ENCODE results near the gene RAB25. TPM values are rescaled to one million over a fixed set of nuclear protein-coding genes. Genes with fewer than 3 reads are reported as not detected.

Gene RAB25
- total RNA-seq, 1 experiment from 2014 or later: not detected

DNA sequence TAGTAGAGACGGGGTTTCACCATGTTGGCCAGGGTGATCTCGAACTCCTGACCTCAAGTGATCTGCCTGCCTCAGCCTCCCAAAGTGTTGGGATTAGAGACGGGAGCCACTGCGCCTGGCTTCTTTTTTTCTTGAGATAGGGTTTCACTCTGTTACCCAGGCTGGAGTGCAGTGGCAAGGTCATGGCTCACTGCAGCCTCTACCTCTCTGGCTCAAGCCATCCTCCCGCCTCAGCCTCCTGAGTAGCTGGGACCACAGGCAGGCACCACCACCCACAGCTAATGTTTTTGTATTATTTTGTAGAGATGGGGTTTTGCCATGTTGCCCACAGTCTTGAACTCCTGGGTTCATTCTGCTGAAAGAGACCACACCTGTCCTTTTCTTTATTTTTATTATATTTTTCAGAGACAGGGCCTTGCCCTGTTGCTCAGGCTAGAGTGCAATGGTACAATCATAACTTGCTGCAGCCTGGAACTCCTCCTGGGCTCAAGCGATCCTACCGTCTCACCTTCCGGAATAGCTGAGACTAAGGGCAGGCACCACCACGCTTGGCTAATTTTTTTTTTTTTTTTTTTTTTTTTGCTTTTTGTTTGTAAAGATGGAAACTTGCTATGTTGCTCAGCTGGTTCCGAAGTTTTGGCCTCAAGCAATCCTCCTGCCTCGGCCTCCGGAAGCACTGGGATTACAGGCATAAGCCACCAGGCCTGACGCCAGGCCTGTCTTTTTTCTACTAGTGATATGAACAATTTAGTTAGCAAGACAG, 56.6 kb downstream of the RAB25 start:
- ChIA-PET CTCF (interaction anchor here (0.7 kb wide), 1 partner anchor 11 kb away, joined by 4 read pairs; no protein-coding TSS in a partner anchor), POLR2A (interaction anchor here (0.6 to 0.7 kb wide), 3 partner anchors 11 to 234 kb away, joined by 4 to 28 read pairs (median 5); no protein-coding TSS in a partner anchor)
- BruUV-seq (replicated peaks): no TSS peak
- intact Hi-C loops (cut with micrococcal nuclease; ENCODE audit: unreplicated experiment): no loop called here
- TF ChIP-seq, protein P1, sequence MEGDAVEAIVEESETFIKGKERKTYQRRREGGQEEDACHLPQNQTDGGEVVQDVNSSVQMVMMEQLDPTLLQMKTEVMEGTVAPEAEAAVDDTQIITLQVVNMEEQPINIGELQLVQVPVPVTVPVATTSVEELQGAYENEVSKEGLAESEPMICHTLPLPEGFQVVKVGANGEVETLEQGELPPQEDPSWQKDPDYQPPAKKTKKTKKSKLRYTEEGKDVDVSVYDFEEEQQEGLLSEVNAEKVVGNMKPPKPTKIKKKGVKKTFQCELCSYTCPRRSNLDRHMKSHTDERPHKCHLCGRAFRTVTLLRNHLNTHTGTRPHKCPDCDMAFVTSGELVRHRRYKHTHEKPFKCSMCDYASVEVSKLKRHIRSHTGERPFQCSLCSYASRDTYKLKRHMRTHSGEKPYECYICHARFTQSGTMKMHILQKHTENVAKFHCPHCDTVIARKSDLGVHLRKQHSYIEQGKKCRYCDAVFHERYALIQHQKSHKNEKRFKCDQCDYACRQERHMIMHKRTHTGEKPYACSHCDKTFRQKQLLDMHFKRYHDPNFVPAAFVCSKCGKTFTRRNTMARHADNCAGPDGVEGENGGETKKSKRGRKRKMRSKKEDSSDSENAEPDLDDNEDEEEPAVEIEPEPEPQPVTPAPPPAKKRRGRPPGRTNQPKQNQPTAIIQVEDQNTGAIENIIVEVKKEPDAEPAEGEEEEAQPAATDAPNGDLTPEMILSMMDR (IDR thresholded peaks at IDR 0.05): no peak
- TF ChIP-seq SIN3A (IDR thresholded peaks at IDR 0.05; ENCODE audit: borderline replicate concordance, insufficient read depth, low read depth, low read length) (no peak), TCF7L2 (IDR thresholded peaks at IDR 0.05; ENCODE audit: low read depth, low read length) (no peak)
- TF ChIP-seq, protein P2, sequence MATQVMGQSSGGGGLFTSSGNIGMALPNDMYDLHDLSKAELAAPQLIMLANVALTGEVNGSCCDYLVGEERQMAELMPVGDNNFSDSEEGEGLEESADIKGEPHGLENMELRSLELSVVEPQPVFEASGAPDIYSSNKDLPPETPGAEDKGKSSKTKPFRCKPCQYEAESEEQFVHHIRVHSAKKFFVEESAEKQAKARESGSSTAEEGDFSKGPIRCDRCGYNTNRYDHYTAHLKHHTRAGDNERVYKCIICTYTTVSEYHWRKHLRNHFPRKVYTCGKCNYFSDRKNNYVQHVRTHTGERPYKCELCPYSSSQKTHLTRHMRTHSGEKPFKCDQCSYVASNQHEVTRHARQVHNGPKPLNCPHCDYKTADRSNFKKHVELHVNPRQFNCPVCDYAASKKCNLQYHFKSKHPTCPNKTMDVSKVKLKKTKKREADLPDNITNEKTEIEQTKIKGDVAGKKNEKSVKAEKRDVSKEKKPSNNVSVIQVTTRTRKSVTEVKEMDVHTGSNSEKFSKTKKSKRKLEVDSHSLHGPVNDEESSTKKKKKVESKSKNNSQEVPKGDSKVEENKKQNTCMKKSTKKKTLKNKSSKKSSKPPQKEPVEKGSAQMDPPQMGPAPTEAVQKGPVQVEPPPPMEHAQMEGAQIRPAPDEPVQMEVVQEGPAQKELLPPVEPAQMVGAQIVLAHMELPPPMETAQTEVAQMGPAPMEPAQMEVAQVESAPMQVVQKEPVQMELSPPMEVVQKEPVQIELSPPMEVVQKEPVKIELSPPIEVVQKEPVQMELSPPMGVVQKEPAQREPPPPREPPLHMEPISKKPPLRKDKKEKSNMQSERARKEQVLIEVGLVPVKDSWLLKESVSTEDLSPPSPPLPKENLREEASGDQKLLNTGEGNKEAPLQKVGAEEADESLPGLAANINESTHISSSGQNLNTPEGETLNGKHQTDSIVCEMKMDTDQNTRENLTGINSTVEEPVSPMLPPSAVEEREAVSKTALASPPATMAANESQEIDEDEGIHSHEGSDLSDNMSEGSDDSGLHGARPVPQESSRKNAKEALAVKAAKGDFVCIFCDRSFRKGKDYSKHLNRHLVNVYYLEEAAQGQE (IDR thresholded peaks at IDR 0.05; ENCODE audit: insufficient read depth in 1 of 2, low read depth in 2 of 2, low read length in 1 of 2): no peak
- H3K27me3 ChIP-seq (ENCODE audit: control insufficient read depth, insufficient read depth, low read length): no peaks in the 10 kb centered on the region
- H3K4me1 ChIP-seq (ENCODE audit: control insufficient read depth, insufficient read depth, low read length): peaks cover 61% of the 10 kb centered on the region
- H3K27ac ChIP-seq (ENCODE audit: low read length): peak overlapping the region; percentile 92
- in situ Hi-C loops (cut with HindIII; ENCODE audit: low pct_unique_long_range_greater_than_20kb, low sequenced_read_pairs): no loop called here
- DNase-seq (ENCODE audit: low read depth, low spot score) (no peak), ATAC-seq (no peak)
- H3K36me3 ChIP-seq (ENCODE audit: control insufficient read depth, insufficient read depth, low read length): peaks cover 8% of the 10 kb centered on the region
- H3K9me3 ChIP-seq (ENCODE audit: control insufficient read depth, insufficient read depth, low read depth, low read length): no peaks in the 10 kb centered on the region
- H3K4me3 ChIP-seq (ENCODE audit: low read depth in 2 of 2, low read length in 2 of 2): peak overlapping the region; percentile 78 to 99

DNA sequence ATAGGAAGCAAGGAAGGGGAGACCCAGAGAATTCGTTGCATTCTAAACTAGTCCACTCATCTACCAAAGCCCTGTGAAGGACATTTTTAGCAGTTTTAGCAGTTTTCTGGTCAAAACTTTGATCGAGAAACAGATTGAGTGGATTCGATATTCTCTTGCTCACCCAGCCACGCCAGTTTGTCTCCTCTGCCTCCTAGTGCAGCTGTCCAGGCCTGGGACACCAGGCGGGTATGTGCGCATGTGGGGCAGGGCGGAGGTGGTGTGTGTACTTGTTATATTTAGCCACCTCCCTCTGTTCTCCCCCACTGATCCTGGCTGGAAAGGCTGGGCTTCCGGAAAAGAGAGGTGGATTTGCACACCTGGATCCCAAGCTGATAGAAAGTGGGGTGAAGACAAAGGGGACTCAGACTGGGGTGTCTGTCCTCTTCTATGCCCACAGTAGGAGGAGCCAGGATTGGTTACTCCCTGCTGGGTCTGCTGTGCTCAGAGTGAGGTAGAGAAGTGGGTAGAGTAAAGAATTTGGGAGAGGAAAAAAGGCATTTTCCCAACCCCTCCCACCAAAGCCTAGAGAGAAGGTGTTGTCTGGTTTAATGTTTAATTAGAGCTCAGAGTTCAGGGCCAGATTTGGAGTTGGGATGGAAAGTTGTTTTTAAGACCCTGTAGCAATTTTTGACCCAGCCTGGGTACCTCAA, 57.4 kb downstream of the RAB25 start:
- in situ Hi-C loops (cut with HindIII; ENCODE audit: low pct_unique_long_range_greater_than_20kb, low sequenced_read_pairs) (no loop called here), intact Hi-C loops (cut with micrococcal nuclease; ENCODE audit: unreplicated experiment) (no loop called here)
- Histone ChIP-seq H3K4me3 (ENCODE audit: low read depth in 2 of 2, low read length in 2 of 2) (peak overlapping the region; percentile 78 to 99), H3K27me3 (ENCODE audit: control insufficient read depth, insufficient read depth, low read length) (no peaks in the 10 kb centered on the region), H3K9me3 (ENCODE audit: control insufficient read depth, insufficient read depth, low read depth, low read length) (no peaks in the 10 kb centered on the region), H3K4me1 (ENCODE audit: control insufficient read depth, insufficient read depth, low read length) (peaks cover 61% of the 10 kb centered on the region), H3K27ac (ENCODE audit: low read length) (peak overlapping the region; percentile 92), H3K36me3 (ENCODE audit: control insufficient read depth, insufficient read depth, low read length) (peaks cover 8% of the 10 kb centered on the region)
- no peak for DNase-seq (ENCODE audit: low read depth, low spot score)
- POLR2A ChIA-PET: interaction anchor here (0.5 to 1.2 kb wide), 4 partner anchors 10 to 233 kb away, joined by 4 to 15 read pairs (median 4); no protein-coding TSS in a partner anchor
- no peak for TF ChIP-seq TCF7L2 (IDR thresholded peaks at IDR 0.05; ENCODE audit: low read depth, low read length)
- TF ChIP-seq, protein P1 (IDR thresholded peaks at IDR 0.05): no peak
- 0 out of 2 replicates have a peak, but pooled peaks have one; percentile 4 for TF ChIP-seq POLR2AphosphoS5 (IDR thresholded peaks at IDR 0.05; ENCODE audit: low read depth, low read length)
- TF ChIP-seq SIN3A (IDR thresholded peaks at IDR 0.05; ENCODE audit: borderline replicate concordance, insufficient read depth, low read depth, low read length): 0 out of 2 replicates have a peak, but pooled peaks have one; percentile 5
- BruUV-seq (replicated peaks): no TSS peak
- no peak for ATAC-seq
- CTCF ChIA-PET: interaction anchor here (0.7 kb wide), 1 partner anchor 10 kb away, joined by 4 read pairs; no protein-coding TSS in a partner anchor
